ENCODE measurements around the gene PRRT4. TPM values are rescaled to one million over a fixed set of nuclear protein-coding genes. Genes with fewer than 3 reads are reported as not detected.

The PRRT4 gene
- total RNA-seq, 1 donor from 2014 or later, result not detected

DNA sequence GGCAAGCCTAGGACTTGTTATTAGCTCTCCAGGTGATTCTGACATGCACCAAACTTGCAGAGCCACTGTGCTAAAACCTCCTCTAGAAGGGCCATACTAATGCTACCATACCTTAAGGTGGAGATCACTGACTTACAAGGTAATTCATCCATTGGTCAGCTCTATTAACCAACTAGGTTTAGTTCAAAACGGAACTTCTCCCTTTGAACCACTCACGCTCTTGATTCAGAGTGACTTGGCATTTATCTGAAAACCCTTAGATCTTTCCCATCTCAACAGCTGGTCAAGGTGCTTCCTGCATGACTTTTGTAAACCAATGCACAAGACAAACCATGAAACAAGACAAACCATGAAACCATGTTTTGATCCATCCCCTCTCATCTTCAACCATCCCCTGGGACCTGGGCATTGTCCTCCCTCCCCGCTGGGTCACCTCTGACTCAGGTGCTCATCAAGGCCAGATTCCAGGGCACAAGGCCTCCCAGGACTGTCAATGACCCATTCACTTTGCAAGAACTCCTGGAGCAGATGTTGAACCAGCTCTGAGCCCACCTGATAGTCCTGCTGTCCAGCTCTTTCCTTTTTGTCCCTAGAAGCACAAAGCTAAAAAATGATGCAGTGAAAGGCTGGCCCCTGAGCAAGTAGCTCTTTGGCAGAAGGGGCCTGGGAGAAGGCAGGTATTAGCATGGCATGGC is 29.5 kb upstream of the PRRT4 start:
- TF ChIP-seq, protein P1, sequence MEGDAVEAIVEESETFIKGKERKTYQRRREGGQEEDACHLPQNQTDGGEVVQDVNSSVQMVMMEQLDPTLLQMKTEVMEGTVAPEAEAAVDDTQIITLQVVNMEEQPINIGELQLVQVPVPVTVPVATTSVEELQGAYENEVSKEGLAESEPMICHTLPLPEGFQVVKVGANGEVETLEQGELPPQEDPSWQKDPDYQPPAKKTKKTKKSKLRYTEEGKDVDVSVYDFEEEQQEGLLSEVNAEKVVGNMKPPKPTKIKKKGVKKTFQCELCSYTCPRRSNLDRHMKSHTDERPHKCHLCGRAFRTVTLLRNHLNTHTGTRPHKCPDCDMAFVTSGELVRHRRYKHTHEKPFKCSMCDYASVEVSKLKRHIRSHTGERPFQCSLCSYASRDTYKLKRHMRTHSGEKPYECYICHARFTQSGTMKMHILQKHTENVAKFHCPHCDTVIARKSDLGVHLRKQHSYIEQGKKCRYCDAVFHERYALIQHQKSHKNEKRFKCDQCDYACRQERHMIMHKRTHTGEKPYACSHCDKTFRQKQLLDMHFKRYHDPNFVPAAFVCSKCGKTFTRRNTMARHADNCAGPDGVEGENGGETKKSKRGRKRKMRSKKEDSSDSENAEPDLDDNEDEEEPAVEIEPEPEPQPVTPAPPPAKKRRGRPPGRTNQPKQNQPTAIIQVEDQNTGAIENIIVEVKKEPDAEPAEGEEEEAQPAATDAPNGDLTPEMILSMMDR (IDR thresholded peaks at IDR 0.05), result no peak
- ATAC-seq (ENCODE audit: low read depth), result no peak
- ChIA-PET POLR2A (interaction anchor here (0.6 kb wide), 1 partner anchor 49 kb away, joined by 5 read pairs; no protein-coding TSS in a partner anchor), CTCF (no interaction called here)
- DNase-seq, result no peak
- no peaks in the 10 kb centered on the region for H3K9me3 Mint-ChIP-seq
- H3K27me3 Mint-ChIP-seq, result no peaks in the 10 kb centered on the region
- no peak overlapping the region for H3K27ac Mint-ChIP-seq
- H3K4me1 Mint-ChIP-seq, result peaks cover 5% of the 10 kb centered on the region
- H3K36me3 Mint-ChIP-seq (ENCODE audit: low read depth), result peaks cover 23% of the 10 kb centered on the region
- H3K4me3 Mint-ChIP-seq, result no peak overlapping the region
- intact Hi-C loops (cut with micrococcal nuclease), result no loop called here

DNA sequence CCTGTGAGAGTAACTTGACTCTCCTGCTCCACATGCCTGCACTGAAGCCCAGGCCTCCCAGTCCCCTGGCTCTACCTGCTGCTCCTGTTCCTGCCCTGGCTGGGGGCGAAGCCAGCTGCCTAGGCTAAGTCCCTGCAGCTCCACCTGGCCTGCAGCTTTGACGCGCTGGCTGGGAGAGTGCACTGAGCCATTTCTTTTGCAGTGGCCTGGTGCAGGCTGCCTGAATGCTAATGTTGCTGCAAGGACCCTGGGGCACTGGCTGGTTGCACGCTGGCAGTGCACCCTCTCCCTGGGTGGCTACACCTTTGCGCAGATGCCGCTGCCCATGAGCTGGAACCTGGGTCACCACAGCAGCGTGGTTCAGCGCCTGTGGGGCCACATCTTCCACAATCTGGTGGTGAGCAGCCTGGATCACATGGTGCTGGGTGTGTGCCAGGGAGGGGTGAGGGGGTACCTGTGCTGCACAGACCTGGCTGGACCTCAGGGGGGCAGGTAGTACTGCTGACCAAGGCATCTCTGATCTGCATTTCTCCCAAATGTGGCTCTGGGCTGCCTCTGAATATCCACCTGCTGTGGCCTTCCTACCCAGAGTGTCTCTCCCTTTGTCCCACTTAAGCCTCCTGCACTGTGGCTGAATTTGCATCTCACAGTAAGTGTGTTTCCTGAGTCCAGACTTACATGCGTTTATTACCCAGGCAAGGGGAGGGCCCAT is 28.3 kb upstream of the PRRT4 start:
- no peak for DNase-seq
- Mint-ChIP-seq H3K27ac (no peak overlapping the region), H3K9me3 (no peaks in the 10 kb centered on the region), H3K4me3 (no peak overlapping the region), H3K27me3 (no peaks in the 10 kb centered on the region), H3K36me3 (ENCODE audit: low read depth) (peaks cover 19% of the 10 kb centered on the region), H3K4me1 (peaks cover 5% of the 10 kb centered on the region)
- no peak for ATAC-seq (ENCODE audit: low read depth)
- intact Hi-C loops (cut with micrococcal nuclease), result no loop called here
- CTCF ChIA-PET, result interaction anchor here (1.2 to 4.5 kb wide), 3 partner anchors 8 to 46 kb away, joined by 3 to 49 read pairs (median 4); partner anchors contain the start of gene RBM28
- POLR2A ChIA-PET, result interaction anchor here (0.7 kb wide), 1 partner anchor 22 kb away, joined by 4 read pairs; no protein-coding TSS in a partner anchor
- TF ChIP-seq, protein P1 (IDR thresholded peaks at IDR 0.05), result no peak

DNA sequence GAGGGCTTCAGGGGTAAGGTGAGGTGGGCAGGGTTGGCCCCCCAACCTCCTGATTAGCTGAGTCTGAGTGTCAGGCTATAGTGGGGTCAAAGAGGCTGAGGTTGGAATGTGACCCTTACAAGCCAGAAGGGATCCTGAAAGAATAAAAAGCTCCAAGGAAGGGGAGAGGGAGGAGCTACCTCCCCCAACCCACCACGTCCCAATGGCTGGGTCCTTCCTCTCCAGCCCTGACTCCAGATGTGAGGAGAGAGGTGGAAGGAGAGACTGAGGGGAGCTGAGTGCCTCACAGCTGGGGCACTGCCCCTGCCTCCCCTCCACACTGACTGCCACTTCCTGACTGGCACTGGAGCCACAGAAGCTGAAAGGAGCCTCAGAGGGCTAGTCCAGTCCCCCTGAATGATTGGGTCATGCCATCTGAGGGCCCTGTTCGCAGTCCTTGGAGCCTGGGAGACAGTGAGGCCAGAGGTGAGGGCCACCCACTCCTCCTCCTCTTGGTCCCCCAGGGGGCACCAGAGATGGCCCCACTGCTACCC is 27.7 kb upstream of the PRRT4 start:
- DNase-seq, result no peak
- Mint-ChIP-seq H3K4me3 (no peak overlapping the region), H3K9me3 (no peaks in the 10 kb centered on the region), H3K27me3 (no peaks in the 10 kb centered on the region), H3K4me1 (peaks cover 5% of the 10 kb centered on the region), H3K27ac (no peak overlapping the region), H3K36me3 (ENCODE audit: low read depth) (peaks cover 14% of the 10 kb centered on the region)
- no peak for ATAC-seq (ENCODE audit: low read depth)
- intact Hi-C loops (cut with micrococcal nuclease), result no loop called here
- POLR2A ChIA-PET, result no interaction called here
- CTCF ChIA-PET, result interaction anchor here (1.2 to 4.5 kb wide), 4 partner anchors 9 to 45 kb away, joined by 3 to 49 read pairs (median 4); partner anchors contain the start of gene RBM28
- TF ChIP-seq, protein P1 (IDR thresholded peaks at IDR 0.05), result no peak

DNA sequence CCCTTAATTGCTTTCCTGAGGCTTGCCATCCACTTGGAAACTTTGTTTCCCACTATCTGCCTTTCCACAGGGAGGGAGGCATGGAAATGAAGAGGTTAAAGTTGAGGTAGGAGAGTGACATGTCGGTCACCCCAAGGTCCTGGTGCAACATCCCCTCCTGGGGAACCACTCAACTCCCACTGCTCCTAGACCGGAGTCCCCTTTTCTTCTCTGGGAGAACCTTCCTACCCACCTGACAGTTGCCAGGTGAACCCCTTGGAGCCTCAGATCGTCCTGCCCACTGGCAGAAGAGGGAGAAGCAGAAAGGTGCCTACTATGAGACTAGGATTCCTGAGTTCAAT is 26.6 kb upstream of the PRRT4 start:
- Mint-ChIP-seq H3K9me3 (no peaks in the 10 kb centered on the region), H3K4me3 (no peak overlapping the region)

More for the DNA sequence above, 26.6 kb upstream of the PRRT4 start:
- DNase-seq, result no peak
- ATAC-seq (ENCODE audit: low read depth), result no peak
- POLR2A ChIA-PET, result no interaction called here
- CTCF ChIA-PET, result interaction anchor here (0.9 to 4.5 kb wide), 14 partner anchors 10 to 73 kb away, joined by 3 to 49 read pairs (median 3); partner anchors contain the start of gene RBM28
- Mint-ChIP-seq H3K27ac (no peak overlapping the region), H3K27me3 (no peaks in the 10 kb centered on the region), H3K4me1 (peaks cover 5% of the 10 kb centered on the region), H3K36me3 (ENCODE audit: low read depth) (peaks cover 8% of the 10 kb centered on the region)
- TF ChIP-seq, protein P1 (IDR thresholded peaks at IDR 0.05), result no peak
- intact Hi-C loops (cut with micrococcal nuclease), result no loop called here
